ENCODE results near the gene TMEM63B.
"Not testable (repeated sequence)": the region's sequence is repeated elsewhere in the genome, so short reads cannot be mapped to it uniquely, and the experiment has no call there.

TMEM63B gene

DNA sequence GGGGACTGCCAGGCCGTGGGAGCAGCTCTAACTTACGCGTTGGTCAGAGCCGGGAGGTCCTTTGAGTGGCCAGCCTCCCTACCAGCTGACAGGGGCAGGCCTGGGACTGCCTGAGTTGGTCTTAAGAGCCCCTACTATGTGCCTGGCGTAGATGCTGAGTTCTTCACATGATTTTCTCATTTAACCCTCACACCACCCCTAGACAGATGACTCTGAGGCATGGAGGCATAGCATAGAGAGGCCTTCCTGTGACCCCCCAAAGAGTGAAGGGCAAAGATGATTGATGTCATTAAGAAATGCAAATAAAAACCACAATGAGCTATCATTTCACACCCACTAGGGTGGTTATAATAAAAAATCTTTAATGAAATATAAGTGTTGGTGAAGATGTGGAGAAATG, 36.9 kb upstream of the TMEM63B start:
- H3K4me2 ChIP-seq (ENCODE audit: low read depth, low read length, poor library complexity, severe bottlenecking) = no peak overlapping the region
- TF ChIP-seq EZH2phosphoT487 (IDR thresholded peaks at IDR 0.05; ENCODE audit: borderline replicate concordance) = no peak
- TF ChIP-seq, protein P1, sequence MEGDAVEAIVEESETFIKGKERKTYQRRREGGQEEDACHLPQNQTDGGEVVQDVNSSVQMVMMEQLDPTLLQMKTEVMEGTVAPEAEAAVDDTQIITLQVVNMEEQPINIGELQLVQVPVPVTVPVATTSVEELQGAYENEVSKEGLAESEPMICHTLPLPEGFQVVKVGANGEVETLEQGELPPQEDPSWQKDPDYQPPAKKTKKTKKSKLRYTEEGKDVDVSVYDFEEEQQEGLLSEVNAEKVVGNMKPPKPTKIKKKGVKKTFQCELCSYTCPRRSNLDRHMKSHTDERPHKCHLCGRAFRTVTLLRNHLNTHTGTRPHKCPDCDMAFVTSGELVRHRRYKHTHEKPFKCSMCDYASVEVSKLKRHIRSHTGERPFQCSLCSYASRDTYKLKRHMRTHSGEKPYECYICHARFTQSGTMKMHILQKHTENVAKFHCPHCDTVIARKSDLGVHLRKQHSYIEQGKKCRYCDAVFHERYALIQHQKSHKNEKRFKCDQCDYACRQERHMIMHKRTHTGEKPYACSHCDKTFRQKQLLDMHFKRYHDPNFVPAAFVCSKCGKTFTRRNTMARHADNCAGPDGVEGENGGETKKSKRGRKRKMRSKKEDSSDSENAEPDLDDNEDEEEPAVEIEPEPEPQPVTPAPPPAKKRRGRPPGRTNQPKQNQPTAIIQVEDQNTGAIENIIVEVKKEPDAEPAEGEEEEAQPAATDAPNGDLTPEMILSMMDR (conservative IDR thresholded peaks at IDR 0.05; ENCODE audit: low read length) = no peak
- no peaks in the 10 kb centered on the region for H3K27me3 ChIP-seq (ENCODE audit: insufficient read depth, low read length, poor library complexity, severe bottlenecking)
- no peaks in the 10 kb centered on the region for H3K36me3 ChIP-seq (ENCODE audit: insufficient read depth, low read length)
- H3K79me2 ChIP-seq (ENCODE audit: insufficient read depth, low read length) = no peaks in the 10 kb centered on the region
- H3K9ac ChIP-seq (ENCODE audit: low read depth, low read length, poor library complexity, severe bottlenecking) = no peak overlapping the region
- H3K9me3 ChIP-seq (ENCODE audit: insufficient read depth, low read depth, low read length) = no peaks in the 10 kb centered on the region
- no peaks in the 10 kb centered on the region for H3F3A ChIP-seq (ENCODE audit: low read depth)
- no peaks in the 10 kb centered on the region for H3K9me2 ChIP-seq (replicated peaks; ENCODE audit: low read depth, low read length)
- no peak overlapping the region for H2AFZ ChIP-seq (ENCODE audit: low read length)
- H3K4me3 ChIP-seq (ENCODE audit: low read length, poor library complexity, severe bottlenecking) = no peak overlapping the region
- no peaks in the 10 kb centered on the region for H3K4me1 ChIP-seq (ENCODE audit: insufficient read depth, low read length, poor library complexity, severe bottlenecking)
- H4K20me1 ChIP-seq (ENCODE audit: insufficient read depth, low read length, poor library complexity, severe bottlenecking) = no peaks in the 10 kb centered on the region

DNA sequence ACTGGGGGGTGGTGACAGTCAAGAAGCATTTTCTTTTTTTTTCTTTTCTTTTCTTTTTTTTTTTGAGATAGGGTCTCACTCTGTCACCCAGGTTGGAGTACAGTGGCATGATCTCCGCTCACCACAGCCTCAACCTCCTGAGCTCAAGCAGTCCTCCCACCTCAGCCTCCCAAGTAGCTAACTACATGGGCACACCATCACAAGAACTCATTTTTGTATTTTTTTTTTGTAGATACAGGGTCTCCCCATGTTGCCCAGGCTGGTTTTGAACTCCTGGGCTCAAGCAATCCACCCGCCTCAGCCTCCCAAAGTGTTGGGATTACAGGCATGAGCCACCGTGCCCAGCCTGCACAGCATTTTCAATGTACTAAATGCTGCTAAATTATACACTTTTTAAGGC, 36.0 kb upstream of the TMEM63B start:
- H3K79me2 ChIP-seq (ENCODE audit: insufficient read depth, low read length); H3K36me3 ChIP-seq (ENCODE audit: insufficient read depth, low read length); H3K4me1 ChIP-seq (ENCODE audit: insufficient read depth, low read length, poor library complexity, severe bottlenecking); H3F3A ChIP-seq (ENCODE audit: low read depth); H3K9me3 ChIP-seq (ENCODE audit: insufficient read depth, low read depth, low read length); H3K27me3 ChIP-seq (ENCODE audit: insufficient read depth, low read length, poor library complexity, severe bottlenecking); H3K9me2 ChIP-seq (replicated peaks; ENCODE audit: low read depth, low read length); H3K4me3 ChIP-seq (ENCODE audit: low read length, poor library complexity, severe bottlenecking); H4K20me1 ChIP-seq (ENCODE audit: insufficient read depth, low read length, poor library complexity, severe bottlenecking); H3K4me2 ChIP-seq (ENCODE audit: low read depth, low read length, poor library complexity, severe bottlenecking); H2AFZ ChIP-seq (ENCODE audit: low read length); H3K9ac ChIP-seq (ENCODE audit: low read depth, low read length, poor library complexity, severe bottlenecking): not testable (repeated sequence)

DNA sequence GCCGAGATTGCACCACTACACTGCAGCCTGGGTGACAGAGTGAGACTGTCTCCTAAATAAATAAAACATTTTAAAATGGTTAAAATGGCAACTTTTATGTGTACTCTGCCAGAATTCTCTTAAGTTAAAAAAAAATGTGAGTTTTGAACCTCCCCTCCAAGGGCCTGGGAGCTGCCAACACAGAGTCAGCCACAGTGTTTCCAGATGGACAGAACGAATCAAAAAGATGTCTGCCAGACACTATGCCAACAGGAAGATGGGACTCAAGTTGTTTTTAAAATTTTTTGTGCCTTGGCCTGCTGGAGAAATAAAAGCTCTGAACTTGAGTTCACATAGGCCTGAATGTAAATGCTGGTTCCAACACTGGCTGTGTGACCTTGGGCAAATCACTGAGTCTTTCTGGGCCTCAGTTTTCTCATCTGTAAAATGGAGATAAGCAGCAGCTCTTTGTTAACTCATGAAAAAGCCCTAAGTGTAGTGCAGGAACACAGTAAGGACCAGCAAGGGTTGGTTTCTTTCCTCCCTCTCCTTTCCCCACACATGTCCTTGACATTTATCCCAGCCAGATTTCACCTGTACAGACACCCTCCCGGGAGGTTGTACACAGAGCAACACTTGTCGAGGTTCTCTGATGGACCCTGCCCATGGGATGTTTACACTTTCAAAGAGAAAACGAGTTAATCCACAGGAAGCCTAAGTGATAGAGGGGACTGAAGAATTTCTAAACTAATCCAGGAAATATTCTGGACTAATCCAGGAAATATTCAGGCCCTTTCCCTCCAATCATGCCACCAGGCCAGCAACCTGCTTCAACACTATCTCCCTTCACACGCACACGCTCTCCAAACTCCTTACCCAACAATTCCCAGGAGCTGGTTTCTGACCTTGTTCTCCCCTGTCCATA, 35.1 kb upstream of the TMEM63B start:
- Histone ChIP-seq H2AFZ (ENCODE audit: low read length) (no peak overlapping the region), H3K79me2 (ENCODE audit: insufficient read depth, low read length) (no peaks in the 10 kb centered on the region), H3K4me2 (ENCODE audit: low read depth, low read length, poor library complexity, severe bottlenecking) (no peak overlapping the region), H3K36me3 (ENCODE audit: insufficient read depth, low read length) (no peaks in the 10 kb centered on the region), H3F3A (ENCODE audit: low read depth) (no peaks in the 10 kb centered on the region), H3K4me1 (ENCODE audit: insufficient read depth, low read length, poor library complexity, severe bottlenecking) (no peaks in the 10 kb centered on the region), H3K27me3 (ENCODE audit: insufficient read depth, low read length, poor library complexity, severe bottlenecking) (no peaks in the 10 kb centered on the region), H3K9me3 (ENCODE audit: insufficient read depth, low read depth, low read length) (no peaks in the 10 kb centered on the region), H3K9ac (ENCODE audit: low read depth, low read length, poor library complexity, severe bottlenecking) (no peak overlapping the region), H4K20me1 (ENCODE audit: insufficient read depth, low read length, poor library complexity, severe bottlenecking) (no peaks in the 10 kb centered on the region), H3K9me2 (replicated peaks; ENCODE audit: low read depth, low read length) (no peaks in the 10 kb centered on the region), H3K4me3 (ENCODE audit: low read length, poor library complexity, severe bottlenecking) (no peak overlapping the region)
- TF ChIP-seq, protein P1 (conservative IDR thresholded peaks at IDR 0.05; ENCODE audit: low read length) = no peak
- TF ChIP-seq EZH2phosphoT487 (IDR thresholded peaks at IDR 0.05; ENCODE audit: borderline replicate concordance) = no peak

DNA sequence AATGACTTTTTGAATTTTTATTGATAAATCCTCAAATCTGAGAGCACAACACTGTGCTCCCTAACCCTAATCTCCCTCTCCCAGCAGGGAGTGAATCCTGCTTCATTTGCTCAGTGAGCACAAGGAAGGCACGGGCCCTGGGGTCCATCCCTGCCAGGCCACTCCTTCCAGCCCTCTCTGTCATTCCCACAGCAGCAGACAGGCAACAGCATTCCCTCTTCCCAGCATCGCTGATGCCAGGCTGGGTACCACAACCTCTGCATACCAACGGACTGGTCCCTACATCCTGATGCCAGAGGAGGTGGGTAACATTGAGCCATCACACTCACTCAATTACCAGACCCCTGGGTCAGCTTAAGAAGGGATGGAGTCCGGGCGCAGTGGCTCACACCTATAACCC, 34.3 kb upstream of the TMEM63B start:
- Histone ChIP-seq H3K4me3 (ENCODE audit: low read length, poor library complexity, severe bottlenecking) (no peak overlapping the region), H3K9me2 (replicated peaks; ENCODE audit: low read depth, low read length) (no peaks in the 10 kb centered on the region), H3K79me2 (ENCODE audit: insufficient read depth, low read length) (no peaks in the 10 kb centered on the region), H3K4me2 (ENCODE audit: low read depth, low read length, poor library complexity, severe bottlenecking) (no peak overlapping the region), H3F3A (ENCODE audit: low read depth) (no peaks in the 10 kb centered on the region), H2AFZ (ENCODE audit: low read length) (no peak overlapping the region), H3K4me1 (ENCODE audit: insufficient read depth, low read length, poor library complexity, severe bottlenecking) (no peaks in the 10 kb centered on the region), H3K27me3 (ENCODE audit: insufficient read depth, low read length, poor library complexity, severe bottlenecking) (no peaks in the 10 kb centered on the region), H3K9me3 (ENCODE audit: insufficient read depth, low read depth, low read length) (no peaks in the 10 kb centered on the region), H3K9ac (ENCODE audit: low read depth, low read length, poor library complexity, severe bottlenecking) (no peak overlapping the region), H4K20me1 (ENCODE audit: insufficient read depth, low read length, poor library complexity, severe bottlenecking) (no peaks in the 10 kb centered on the region), H3K36me3 (ENCODE audit: insufficient read depth, low read length) (no peaks in the 10 kb centered on the region)
- TF ChIP-seq, protein P1 (conservative IDR thresholded peaks at IDR 0.05; ENCODE audit: low read length) = no peak
- TF ChIP-seq EZH2phosphoT487 (IDR thresholded peaks at IDR 0.05; ENCODE audit: borderline replicate concordance) = no peak

Measured in Loucy (cell line).